ENCODE measurements around the gene CRTC3.

Gene CRTC3

DNA sequence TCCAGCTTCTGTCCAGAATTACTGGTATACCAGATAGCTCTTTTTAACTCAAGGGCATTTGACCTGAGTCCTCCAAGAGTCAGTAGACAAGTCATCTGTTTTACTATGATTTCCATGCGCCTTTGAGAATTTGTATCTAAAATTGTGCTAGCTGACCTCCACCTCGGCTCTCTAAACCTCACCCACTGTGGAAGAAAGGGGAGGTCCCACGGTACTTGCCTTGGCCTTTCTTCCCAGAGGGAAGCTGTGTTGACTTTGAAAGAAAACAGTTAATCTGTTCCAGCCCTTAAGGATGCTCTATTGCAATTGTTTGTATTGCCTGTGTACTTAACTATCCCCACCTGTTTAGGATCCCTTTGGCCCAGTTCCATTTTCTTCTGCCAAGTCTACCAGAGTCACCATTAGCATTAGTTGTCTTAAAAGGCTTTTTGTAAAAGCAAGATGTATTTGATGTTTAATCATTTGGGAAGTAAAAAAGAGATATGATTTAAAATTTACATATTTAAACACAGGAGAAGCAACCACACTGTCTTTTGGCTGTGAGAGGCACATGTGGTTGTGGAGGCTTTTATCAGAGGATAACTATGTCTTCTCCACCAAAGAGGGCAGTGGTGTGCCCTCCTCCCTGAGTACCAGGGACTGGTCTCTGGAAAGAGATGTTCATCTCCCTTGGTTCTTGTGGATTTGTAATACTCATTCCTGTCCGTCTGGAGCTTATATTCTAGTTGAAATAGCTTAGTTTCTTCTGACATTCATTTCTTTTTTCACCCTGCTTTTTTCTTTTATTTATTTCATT is 88.8 kb downstream of the CRTC3 start:
- TF ChIP-seq, protein P1, sequence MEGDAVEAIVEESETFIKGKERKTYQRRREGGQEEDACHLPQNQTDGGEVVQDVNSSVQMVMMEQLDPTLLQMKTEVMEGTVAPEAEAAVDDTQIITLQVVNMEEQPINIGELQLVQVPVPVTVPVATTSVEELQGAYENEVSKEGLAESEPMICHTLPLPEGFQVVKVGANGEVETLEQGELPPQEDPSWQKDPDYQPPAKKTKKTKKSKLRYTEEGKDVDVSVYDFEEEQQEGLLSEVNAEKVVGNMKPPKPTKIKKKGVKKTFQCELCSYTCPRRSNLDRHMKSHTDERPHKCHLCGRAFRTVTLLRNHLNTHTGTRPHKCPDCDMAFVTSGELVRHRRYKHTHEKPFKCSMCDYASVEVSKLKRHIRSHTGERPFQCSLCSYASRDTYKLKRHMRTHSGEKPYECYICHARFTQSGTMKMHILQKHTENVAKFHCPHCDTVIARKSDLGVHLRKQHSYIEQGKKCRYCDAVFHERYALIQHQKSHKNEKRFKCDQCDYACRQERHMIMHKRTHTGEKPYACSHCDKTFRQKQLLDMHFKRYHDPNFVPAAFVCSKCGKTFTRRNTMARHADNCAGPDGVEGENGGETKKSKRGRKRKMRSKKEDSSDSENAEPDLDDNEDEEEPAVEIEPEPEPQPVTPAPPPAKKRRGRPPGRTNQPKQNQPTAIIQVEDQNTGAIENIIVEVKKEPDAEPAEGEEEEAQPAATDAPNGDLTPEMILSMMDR (IDR thresholded peaks at IDR 0.05; ENCODE audit: low read depth, low read length, missing control alignments): no peak
- H3K4me3 ChIP-seq (ENCODE audit: low read depth, low read length): no peak overlapping the region
- DNase-seq (ENCODE audit: low read depth): no peak

DNA sequence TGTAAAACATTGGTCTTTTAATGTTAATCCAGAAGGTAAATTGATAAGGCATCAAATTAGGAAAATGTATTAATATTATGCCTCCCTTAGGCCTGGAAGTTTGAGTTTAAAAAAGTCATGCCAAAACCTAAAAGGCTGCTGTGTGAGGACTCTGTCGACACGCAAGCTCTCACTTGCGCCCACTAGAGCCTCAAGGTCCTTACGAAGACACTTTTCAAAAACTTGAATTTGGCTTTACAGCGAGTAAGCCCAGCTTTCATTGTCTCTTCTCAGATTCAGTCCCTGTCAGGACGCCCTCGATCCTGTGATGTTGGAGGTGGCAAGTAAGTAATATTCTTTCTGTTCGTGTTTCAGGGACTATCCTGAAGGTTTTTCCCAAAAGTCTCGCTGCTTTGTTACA is 89.7 kb downstream of the CRTC3 start:
- DNase-seq (ENCODE audit: low read depth): no peak
- TF ChIP-seq, protein P1 (IDR thresholded peaks at IDR 0.05; ENCODE audit: low read depth, low read length, missing control alignments): no peak
- H3K4me3 ChIP-seq (ENCODE audit: low read depth, low read length): no peak overlapping the region

DNA sequence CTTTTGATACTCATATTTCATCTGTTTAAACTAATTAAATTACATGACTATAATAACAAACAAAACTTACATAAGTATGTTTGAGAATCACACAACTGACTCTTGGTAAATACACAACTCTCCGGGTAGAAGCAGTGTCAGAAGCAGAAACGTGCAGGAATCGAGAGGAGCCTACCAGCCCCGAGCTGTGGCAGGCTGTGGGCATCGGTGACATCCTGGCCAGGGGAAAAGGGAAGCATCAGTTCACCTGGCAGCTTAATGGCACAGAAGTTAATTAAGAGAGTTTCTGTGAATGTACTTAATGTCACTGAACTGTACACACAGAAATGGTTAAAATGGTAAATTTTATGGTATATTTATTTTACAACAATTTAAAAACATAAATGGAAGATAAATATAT is 90.2 kb downstream of the CRTC3 start:
- TF ChIP-seq, protein P1 (IDR thresholded peaks at IDR 0.05; ENCODE audit: low read depth, low read length, missing control alignments): no peak
- no peak for DNase-seq (ENCODE audit: low read depth)
- no peak overlapping the region for H3K4me3 ChIP-seq (ENCODE audit: low read depth, low read length)

DNA sequence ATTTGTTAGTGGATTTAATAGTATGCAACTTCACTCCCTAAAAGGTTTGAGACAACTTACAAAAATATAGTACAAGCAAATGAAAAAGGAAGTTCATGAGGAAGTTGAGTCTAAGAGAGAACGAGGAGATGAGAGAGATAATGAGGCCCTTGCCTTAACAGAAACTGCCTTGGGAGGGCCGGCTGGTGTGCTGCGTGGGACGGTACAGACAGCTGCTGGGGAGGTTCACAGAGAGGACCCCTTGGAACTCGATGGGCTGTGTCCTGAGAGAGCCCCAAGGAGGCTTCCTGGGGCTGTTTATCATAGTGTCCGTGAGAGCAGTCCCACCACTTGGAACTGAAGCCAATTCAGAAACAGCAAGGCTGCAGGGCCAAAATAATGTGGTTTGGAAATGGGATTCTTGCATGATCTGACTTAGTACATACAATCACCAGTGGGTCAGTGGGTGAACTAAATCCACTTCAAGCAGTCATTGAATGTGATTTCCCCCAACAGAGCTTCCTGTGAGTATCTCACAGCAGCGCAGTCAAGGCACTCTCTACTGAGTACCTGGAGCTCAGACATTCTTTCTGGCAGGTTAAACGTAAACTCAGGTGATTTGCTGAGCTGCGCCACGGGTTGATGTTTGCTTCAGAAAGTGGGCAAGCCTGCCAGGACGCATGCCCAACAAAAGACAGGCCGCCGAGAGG is 90.8 kb downstream of the CRTC3 start:
- peak; percentile 31 for DNase-seq (ENCODE audit: low read depth)
- no peak overlapping the region for H3K4me3 ChIP-seq (ENCODE audit: low read depth, low read length)
- TF ChIP-seq, protein P1 (IDR thresholded peaks at IDR 0.05; ENCODE audit: low read depth, low read length, missing control alignments): no peak

DNA sequence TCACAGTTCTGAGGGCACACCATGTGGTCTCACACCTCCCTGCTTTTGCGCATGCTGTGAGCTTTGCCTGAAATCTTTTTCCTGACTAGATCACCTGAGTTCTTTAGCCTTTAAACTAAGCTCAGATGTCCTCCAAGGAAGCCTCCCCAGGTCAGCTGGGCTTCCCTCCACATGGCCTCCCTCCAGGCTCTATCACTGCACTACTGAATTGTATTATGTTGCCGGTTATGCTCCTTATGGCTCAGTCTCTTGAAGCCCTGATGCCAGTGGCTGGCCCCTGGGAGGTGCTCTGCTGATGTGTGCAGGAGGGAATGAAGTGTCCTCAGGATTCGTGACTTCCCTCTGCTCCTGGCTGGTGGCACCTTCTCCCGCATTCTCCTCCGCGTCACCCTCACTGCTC is 94.1 kb downstream of the CRTC3 start:
- TF ChIP-seq, protein P1 (IDR thresholded peaks at IDR 0.05; ENCODE audit: low read depth, low read length, missing control alignments): no peak
- DNase-seq (ENCODE audit: low read depth): no peak
- H3K4me3 ChIP-seq (ENCODE audit: low read depth, low read length): no peak overlapping the region

DNA sequence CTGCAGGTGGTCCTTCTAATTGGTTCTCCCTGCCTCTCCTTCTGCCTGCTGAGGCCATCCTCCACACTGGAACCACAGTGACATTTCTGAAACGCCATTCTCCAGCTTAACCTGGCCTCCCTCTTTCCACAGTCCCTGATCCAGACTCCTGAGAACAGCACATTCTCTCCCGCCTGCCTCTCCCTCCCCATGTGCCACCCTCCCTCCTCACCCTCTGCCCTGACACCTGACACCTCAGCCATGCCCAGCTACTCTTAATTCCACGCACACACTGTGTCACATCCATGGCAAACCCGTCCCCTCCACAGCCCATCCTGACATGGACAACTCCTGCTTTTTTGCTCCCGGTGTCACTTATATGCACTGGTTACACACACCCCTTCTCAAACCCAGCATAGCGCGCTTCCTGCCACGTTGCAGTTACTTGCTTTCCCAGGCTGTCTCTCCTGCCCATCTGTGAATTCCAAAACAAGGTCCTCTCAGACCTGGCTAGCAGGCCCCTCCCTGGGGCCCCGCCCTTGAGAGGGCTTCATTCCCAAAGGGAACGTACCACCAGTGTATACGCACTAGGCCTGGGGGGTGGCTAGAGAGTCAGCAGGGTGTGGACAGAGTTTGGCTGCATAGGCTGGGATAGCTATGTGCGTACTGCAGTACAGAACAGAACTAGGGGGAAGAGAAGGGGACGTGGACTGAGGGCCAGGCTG is 94.7 kb downstream of the CRTC3 start:
- no peak for DNase-seq (ENCODE audit: low read depth)
- TF ChIP-seq, protein P1 (IDR thresholded peaks at IDR 0.05; ENCODE audit: low read depth, low read length, missing control alignments): no peak
- no peak overlapping the region for H3K4me3 ChIP-seq (ENCODE audit: low read depth, low read length)
